ENCODE results near the gene OR10S1.
"Not testable (repeated sequence)": the region's sequence is repeated elsewhere in the genome, so short reads cannot be mapped to it uniquely, and the experiment has no call there.

Gene OR10S1, protein sequence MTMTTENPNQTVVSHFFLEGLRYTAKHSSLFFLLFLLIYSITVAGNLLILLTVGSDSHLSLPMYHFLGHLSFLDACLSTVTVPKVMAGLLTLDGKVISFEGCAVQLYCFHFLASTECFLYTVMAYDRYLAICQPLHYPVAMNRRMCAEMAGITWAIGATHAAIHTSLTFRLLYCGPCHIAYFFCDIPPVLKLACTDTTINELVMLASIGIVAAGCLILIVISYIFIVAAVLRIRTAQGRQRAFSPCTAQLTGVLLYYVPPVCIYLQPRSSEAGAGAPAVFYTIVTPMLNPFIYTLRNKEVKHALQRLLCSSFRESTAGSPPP

DNA sequence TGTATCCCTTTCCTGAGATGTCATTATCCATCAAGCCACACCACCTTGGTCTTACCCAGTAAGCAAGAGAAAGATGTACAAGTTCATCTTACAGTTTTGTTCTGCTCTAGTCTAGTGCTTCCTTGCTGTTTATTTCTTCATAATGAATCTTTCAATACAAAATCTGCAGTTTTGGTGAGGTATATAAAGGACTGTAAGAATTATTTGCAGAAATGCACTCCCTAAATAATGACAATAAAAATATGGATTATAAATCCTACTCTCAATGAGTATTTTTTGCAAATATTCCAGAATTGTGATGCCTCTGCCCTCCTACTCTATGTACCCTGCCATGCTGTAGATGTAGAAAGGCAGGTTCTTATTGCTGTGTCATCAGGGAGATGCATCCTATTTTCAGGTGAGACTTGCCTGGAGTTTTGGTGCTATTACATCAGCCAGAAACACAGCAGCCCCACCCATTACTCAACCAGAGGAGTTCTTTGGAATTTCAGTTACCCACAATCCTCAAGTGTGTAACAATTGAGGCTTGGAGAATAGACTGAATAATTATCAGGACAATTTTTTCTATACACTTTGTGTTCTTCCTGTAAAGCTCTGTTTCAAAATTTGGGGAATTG is at the start of gene OR10S1:
Gene OR10S1 (minus strand): TSS at position 51 of the 617 bp plus-strand sequence. CDS start 117 bp downstream, outside the sequence.
- DNase-seq, result no peak

DNA sequence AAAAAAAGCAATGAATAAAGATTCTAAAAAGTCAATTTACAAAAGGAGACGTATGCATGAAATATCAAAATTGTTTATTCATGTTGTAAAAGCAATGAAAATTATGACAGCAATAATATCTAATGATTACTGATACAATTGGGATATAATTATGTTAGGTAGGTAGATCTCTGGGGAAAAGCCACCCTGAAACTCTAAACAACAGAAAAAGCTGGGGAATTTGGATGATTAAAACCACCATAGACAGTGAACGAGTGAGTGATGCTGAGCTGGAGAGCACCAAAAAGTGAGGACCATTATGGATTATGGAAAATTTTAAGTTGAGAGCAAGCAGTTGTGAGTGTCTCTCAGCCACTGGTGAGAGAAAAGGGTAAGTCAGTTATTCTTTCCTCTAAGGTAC is 48.9 kb upstream of the OR10S1 start, which contains the start of gene OR10G8:
Gene OR10G8 (plus strand): TSS at position 301 of the 400 bp plus-strand sequence. CDS start 2,825 bp downstream, outside the sequence.
- DNase-seq, result no peak

DNA sequence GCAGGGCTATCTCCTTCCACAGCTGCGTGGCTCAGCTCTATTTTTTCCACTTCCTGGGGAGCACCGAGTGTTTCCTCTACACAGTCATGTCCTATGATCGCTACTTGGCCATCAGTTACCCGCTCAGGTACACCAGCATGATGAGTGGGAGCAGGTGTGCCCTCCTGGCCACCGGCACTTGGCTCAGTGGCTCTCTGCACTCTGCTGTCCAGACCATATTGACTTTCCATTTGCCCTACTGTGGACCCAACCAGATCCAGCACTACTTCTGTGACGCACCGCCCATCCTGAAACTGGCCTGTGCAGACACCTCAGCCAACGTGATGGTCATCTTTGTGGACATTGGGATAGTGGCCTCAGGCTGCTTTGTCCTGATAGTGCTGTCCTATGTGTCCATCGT is 38.3 kb upstream of the OR10S1 start:
- DNase-seq, result not testable (repeated sequence)

DNA sequence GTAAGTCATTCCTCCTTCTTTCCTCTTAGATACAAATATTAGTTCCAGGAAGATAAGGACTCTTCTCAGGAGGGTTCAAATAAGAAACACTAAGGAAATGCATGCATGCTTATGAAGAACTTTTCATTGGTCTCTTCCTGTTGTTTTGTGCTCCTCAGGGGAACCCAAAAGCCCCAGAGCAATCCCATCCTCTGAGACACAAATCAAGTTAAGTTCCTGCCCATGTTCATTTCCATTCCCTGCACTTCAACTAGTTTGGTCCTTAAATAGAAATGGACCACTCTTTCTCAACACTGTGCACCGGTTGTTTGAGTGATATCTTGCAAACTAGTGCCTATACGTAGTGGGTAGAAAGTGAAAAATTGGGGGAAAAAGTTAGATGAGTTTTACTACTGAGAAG is 35.1 kb upstream of the OR10S1 start, which contains the start of gene OR10G4:
Gene OR10G4 (plus strand): TSS at position 301 of the 400 bp plus-strand sequence. CDS start 2,578 bp downstream, outside the sequence.
- DNase-seq, result no peak

DNA sequence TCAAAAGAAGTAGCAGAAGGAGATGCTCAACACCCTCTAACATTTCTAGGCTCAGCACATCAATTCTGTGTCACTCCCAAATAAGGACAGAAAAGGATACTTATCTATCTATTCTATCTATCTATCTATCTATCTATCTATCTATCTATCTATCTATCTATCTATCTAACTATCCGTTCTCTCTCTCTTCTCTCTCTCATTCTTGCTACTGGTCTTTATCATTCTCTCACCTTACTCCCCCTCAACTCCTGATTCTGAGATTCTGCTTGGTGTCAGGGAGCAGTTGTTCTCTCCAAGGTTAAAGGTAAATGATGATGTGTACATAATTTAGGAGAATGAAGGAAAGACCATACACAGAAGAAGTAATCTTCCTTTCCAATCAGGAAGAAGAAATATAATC is 17.5 kb upstream of the OR10S1 start, which contains the start of gene OR10G6:
Gene OR10G6 (minus strand): TSS at position 43 of the 400 bp plus-strand sequence. CDS start 0 bp downstream, at position 43.
- DNase-seq, result no peak

DNA sequence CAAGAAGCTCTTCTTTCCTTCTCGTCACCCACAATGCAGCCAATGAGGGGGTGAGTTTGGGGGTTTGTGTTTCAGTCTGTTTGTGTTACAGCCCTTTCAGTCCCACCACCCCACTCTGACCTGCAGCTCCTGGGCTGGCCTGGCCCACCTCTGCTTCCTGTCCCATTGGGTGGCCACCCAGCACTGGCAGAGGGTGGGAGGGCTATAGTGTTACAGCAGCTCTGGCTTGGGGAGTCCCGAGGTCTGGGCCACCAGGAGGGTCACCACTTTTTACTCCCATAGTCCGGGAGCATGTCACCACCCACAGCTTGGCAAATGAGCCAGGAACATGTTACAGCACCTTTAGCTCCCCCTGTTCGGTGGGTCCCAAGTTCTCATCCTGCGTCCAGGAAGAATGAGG is 1.7 kb upstream of the OR10S1 start:
- DNase-seq, result no peak

DNA sequence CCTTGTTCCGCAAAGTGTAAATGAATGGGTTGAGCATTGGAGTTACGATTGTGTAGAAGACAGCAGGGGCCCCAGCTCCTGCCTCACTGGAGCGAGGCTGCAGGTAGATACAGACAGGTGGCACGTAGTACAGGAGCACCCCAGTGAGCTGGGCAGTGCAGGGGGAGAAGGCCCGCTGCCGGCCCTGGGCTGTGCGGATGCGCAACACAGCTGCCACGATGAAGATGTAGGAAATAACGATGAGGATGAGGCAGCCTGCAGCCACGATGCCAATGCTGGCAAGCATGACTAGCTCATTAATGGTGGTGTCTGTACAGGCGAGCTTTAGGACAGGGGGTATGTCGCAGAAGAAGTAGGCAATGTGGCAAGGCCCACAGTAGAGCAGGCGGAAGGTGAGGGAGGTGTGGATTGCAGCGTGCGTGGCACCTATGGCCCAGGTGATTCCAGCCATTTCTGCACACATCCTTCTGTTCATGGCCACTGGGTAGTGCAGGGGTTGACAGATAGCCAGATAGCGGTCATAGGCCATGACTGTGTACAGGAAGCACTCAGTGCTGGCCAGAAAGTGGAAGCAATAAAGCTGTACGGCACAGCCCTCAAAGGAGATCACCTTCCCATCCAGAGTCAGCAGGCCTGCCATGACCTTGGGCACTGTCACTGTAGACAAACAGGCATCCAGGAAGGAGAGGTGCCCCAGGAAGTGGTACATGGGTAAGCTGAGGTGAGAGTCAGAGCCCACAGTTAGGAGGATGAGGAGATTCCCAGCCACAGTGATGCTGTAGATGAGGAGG is 616 bp downstream of the OR10S1 start:
- DNase-seq, result no peak

DNA sequence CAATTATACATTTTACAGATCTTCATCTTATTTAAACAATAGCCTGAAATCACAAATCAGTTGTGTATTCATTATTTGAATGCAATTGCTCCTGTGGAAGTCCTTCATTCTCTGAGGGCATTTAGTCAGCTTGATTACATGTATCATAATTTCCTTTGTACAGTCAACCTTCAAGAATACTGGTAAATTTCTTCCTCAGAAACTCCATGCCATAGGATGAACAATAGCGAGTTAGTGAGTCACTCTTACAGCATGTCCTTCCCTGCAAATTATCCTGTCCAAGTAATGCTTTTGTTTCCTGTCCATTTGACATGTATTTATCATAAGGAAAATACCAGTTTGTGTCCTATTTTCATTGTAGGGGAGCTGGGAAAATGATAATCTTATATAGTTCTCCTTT is 3.8 kb downstream of the OR10S1 start:
- no peak for DNase-seq

DNA sequence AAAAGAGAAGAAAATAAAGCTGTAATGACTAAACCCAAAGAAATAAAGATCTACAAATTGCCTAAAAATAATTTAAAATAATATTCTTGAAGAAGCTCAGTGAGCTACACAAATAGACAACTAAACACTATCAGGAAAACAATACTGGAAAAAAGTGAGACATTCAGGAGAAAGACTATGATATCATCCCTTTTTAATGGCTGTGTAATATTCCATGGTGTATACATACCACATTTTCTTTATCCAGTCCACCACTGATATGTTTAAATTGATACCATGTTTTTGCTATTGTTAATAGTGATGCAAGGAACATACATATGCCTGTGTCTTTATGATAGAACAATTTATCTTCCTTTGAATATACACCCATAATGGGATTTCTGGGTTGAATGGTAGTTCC is 20.8 kb downstream of the OR10S1 start:
- no peak for DNase-seq

DNA sequence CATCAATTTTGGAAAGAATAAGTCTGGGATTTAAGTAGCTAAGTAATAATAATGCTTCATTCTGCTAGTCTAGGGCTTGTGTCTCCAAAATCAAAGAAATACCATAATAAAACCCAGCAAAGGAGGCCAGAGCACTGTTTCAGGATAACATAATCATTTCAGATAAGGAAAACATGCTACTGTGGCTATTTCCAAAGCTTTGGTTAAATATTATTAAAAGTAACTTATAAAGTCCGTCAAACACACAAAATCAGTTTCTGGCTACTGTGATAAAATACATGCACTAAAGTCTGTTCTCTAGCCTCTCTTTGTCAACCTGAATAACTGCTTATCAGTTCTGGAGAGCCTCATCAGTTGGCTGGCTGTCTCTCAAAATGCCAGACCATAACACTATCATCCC is 32.4 kb downstream of the OR10S1 start:
- DNase-seq, result no peak

DNA sequence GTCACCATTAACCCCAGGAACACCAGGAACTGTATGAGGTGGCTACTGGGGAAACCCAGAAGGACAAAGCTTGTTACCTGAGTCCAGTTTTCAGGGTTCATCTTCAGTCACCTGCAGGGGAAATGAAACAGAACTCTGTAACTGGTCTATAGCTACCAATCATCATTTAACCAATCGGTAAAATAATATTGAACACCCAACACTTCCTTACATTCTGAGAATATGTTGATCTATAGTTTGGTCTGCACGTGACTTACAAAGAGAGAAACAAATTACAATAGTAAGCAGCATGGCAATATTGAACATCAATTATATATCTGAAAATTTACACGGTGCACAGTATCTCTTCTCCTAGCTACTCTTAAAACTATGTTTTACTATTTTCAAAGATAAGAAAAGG is 33.8 kb downstream of the OR10S1 start, which contains the start of gene OR6T1:
Gene OR6T1 (minus strand): TSS at position 101 of the 400 bp plus-strand sequence. CDS start 0 bp downstream, at position 101.
- DNase-seq, result no peak

DNA sequence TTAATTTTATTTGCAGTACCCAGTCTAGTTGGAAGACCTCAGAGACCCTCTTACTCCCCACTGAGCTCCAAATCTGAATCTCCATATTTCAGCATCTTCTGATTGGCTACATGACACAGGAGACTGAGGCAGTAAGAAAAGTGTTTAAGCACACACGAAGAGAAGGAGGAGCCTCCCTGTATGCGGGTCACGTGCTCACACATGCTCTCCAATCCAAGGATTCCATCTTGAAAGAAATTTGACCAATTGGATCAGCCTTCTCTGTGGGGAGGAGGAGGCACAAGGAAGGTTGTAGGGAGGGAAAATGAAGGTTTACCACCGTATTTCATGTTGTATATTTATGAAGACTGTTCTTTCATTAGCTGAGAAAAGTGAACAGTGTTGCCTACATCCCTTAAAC is 35.2 kb downstream of the OR10S1 start:
- DNase-seq, result no peak

DNA sequence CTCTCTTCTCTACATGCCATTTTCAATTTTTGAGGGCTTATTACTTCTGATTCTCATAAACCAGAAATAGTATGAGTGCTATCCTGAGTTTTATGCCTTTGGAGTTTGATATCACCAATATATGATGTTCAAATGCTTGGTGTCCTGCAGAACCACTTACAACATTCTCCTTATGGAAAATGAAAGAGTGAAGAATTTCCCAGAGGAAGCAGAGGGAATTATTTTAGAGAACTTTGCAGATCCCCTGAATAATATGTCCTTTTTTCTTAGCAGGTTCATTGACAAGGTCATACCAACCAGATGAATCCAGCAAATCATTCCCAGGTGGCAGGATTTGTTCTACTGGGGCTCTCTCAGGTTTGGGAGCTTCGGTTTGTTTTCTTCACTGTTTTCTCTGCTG is 38.3 kb downstream of the OR10S1 start, which contains the start of gene OR4D5:
Gene OR4D5 (plus strand): TSS at position 301 of the 400 bp plus-strand sequence. CDS start 0 bp downstream, at position 301.
- DNase-seq, result no peak
